MM.1S (cell line): ENCODE measurements around the gene CENPB.
A peak's percentile ranks its signal among the peaks of the same experiment; 100 is the strongest.

Source experiments
- DNase-seq: peaks from one replicate; pipeline ENCODE4 v3.0.0-alpha.2; 2015
- H2AFZ ChIP-seq: fragments of 300-600 bp; sonication (generic); 2 replicates; pipeline ENCODE4 v1.6.0; 2016; ENCODE audit warnings: antibody characterized with exemption, low read length
- H3F3A ChIP-seq: fragments of 300-600 bp; sonication (generic); 2 replicates; pipeline ENCODE4 v1.6.1; 2016; ENCODE audit warnings: mild to moderate bottlenecking, antibody characterized with exemption, low read length, moderate library complexity, mixed read lengths; ENCODE audit not compliant: insufficient read depth
- H3K27ac ChIP-seq: fragments of 300-600 bp; sonication (generic); 2 replicates; pipeline ENCODE4 v1.5.1; 2016; ENCODE audit warnings: mild to moderate bottlenecking, low read length
- H3K27me3 ChIP-seq: fragments of 300-600 bp; sonication (generic); replicated peaks from 2 replicates; pipeline ENCODE4 v1.6.0; 2016; ENCODE audit warnings: low read length; ENCODE audit not compliant: insufficient read depth
- H3K36me3 ChIP-seq: fragments of 300-600 bp; sonication (generic); replicated peaks from 2 replicates; pipeline ENCODE4 v1.6.1; 2016; ENCODE audit warnings: mild to moderate bottlenecking, low read length, mixed read lengths; ENCODE audit not compliant: insufficient read depth
- H3K4me1 ChIP-seq: fragments of 300-600 bp; sonication (generic); 2 replicates; pipeline ENCODE4 v1.6.1; 2016; ENCODE audit warnings: low read length, mixed read lengths
- H3K4me2 ChIP-seq: fragments of 300-600 bp; sonication (generic); 2 replicates; pipeline ENCODE4 v1.6.0; 2016; ENCODE audit warnings: low read depth, low read length
- H3K4me3 ChIP-seq: fragments of 300-600 bp; sonication (generic); 2 replicates; pipeline ENCODE4 v1.5.1; 2016; ENCODE audit warnings: low read length, mixed read lengths
- H3K79me2 ChIP-seq: fragments of 300-600 bp; sonication (generic); 2 replicates; pipeline ENCODE4 v1.6.1; 2016; ENCODE audit warnings: mixed run types, low read length, mixed read lengths
- H3K9ac ChIP-seq: fragments of 300-600 bp; sonication (generic); 2 replicates; pipeline ENCODE4 v1.6.1; 2016; ENCODE audit warnings: low read length, mixed read lengths
- H3K9me2 ChIP-seq: fragments of 300-600 bp; sonication (generic); replicated peaks from 2 replicates; pipeline ENCODE4 v1.6.1; 2016; ENCODE audit warnings: mild to moderate bottlenecking, low read length, mixed read lengths; ENCODE audit not compliant: insufficient read depth
- H3K9me3 ChIP-seq: fragments of 300-600 bp; sonication (generic); replicated peaks from 2 replicates; pipeline ENCODE4 v1.6.1; 2016; ENCODE audit warnings: mild to moderate bottlenecking, low read length, mixed read lengths; ENCODE audit not compliant: insufficient read depth
- H4K20me1 ChIP-seq: fragments of 300-600 bp; sonication (generic); 2 replicates; pipeline ENCODE4 v1.6.1; 2016; ENCODE audit warnings: mild to moderate bottlenecking, low read length, moderate library complexity, mixed read lengths; ENCODE audit not compliant: insufficient read depth
- EZH2 ChIP-seq: fragments of 300-600 bp; sonication (generic); optimal IDR thresholded peaks from 2 replicates; pipeline ENCODE3; 2017; ENCODE audit warnings: low read depth, mild to moderate bottlenecking, antibody characterized with exemption, low read length, mixed read lengths
- EZH2phosphoT487 ChIP-seq: fragments of 300-600 bp; sonication (generic); IDR thresholded peaks from 2 replicates; pipeline ENCODE4 v1.6.1; 2018; ENCODE audit warnings: antibody characterized with exemption, low read length
- TF ChIP-seq, protein P1 (sequence below): fragments of 300-600 bp; sonication (generic); IDR thresholded peaks from 2 replicates; pipeline ENCODE4 v1.5.1; 2016; ENCODE audit warnings: antibody characterized with exemption, low read length, mixed read lengths

The CENPB gene

DNA sequence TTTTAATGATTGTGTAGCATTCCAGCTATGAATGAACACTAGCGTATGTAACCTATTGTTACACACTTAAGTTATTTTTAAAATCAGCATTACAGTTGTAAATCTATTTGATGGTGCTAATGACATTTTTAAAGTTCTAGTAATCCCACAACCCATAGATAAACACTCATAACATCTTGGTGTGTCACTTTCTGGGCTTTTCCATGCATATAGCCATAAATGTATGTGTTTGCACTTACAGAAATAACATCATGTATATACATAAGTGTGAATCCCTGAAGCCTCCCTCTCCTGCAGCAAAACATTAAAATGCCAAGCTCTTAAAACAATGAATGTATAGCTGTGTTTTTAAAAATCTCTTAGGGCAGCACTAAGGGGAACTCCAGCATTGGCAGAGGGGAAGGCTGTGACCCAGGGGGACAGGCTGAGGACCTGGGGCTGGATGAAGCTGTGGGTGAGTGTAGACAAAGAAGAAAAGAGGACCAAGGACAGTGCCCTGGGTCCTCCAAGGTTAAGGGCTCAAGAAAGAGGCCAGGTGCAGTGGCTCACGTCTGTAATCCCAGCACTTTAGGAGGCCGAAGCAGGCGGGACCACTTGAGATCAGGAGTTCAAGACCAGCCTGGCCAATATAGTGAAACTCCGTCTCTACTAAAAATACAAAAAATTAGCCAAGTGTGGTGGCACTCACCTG is 929 bp upstream of the CENPB start:
- TF ChIP-seq EZH2, result no peak
- TF ChIP-seq EZH2phosphoT487, result no peak
- TF ChIP-seq, protein P1, sequence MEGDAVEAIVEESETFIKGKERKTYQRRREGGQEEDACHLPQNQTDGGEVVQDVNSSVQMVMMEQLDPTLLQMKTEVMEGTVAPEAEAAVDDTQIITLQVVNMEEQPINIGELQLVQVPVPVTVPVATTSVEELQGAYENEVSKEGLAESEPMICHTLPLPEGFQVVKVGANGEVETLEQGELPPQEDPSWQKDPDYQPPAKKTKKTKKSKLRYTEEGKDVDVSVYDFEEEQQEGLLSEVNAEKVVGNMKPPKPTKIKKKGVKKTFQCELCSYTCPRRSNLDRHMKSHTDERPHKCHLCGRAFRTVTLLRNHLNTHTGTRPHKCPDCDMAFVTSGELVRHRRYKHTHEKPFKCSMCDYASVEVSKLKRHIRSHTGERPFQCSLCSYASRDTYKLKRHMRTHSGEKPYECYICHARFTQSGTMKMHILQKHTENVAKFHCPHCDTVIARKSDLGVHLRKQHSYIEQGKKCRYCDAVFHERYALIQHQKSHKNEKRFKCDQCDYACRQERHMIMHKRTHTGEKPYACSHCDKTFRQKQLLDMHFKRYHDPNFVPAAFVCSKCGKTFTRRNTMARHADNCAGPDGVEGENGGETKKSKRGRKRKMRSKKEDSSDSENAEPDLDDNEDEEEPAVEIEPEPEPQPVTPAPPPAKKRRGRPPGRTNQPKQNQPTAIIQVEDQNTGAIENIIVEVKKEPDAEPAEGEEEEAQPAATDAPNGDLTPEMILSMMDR, result no peak
- H2AFZ ChIP-seq, result peak overlapping the region; percentile 58
- no peaks in the 10 kb centered on the region for H3K27me3 ChIP-seq
- peaks cover 2% of the 10 kb centered on the region for H3F3A ChIP-seq
- H3K9me2 ChIP-seq, result no peaks in the 10 kb centered on the region
- peak overlapping the region; percentile 49 for H3K4me3 ChIP-seq
- H3K9me3 ChIP-seq, result no peaks in the 10 kb centered on the region
- H3K36me3 ChIP-seq, result no peaks in the 10 kb centered on the region
- H3K4me1 ChIP-seq, result peaks cover 4% of the 10 kb centered on the region
- peak overlapping the region; percentile 25; the same call in 1 of the 2 replicates for H3K9ac ChIP-seq
- peaks cover 8% of the 10 kb centered on the region; the same call in 1 of the 2 replicates for H3K79me2 ChIP-seq
- H3K4me2 ChIP-seq, result peak overlapping the region; percentile 74
- DNase-seq, result no peak
- no peaks in the 10 kb centered on the region for H4K20me1 ChIP-seq
- no peak overlapping the region for H3K27ac ChIP-seq

DNA sequence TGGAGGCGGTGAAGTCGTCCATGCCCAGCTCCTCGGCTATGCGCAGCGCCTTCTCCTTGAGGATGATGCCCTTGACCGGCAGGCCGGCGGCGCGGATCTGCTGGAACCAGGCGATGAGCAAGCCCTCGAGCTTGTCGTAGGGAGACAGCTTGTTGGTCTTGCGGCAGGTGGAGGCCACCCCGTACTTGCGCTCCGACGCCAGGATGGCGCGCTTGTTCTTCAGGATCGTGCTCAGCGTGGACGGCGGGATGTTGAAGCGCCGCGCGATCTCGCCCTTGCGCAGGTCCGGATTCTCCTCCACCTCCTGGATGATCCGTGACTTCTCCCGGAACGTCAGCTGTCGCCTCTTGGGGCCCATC is 435 bp downstream of the CENPB start:
- Histone ChIP-seq H3K4me1 (peaks cover 4% of the 10 kb centered on the region), H3K27me3 (no peaks in the 10 kb centered on the region), H4K20me1 (no peaks in the 10 kb centered on the region), H3F3A (peaks cover 10% of the 10 kb centered on the region), H3K79me2 (peaks cover 8% of the 10 kb centered on the region; the same call in 1 of the 2 replicates), H3K4me2 (peak overlapping the region; percentile 66), H3K27ac (no peak overlapping the region), H2AFZ (no peak overlapping the region), H3K36me3 (no peaks in the 10 kb centered on the region), H3K9me3 (no peaks in the 10 kb centered on the region), H3K4me3 (peak overlapping the region; percentile 54; the same call in 1 of the 2 replicates), H3K9ac (no peak overlapping the region), H3K9me2 (no peaks in the 10 kb centered on the region)
- DNase-seq, result no peak
- TF ChIP-seq EZH2phosphoT487, result no peak
- TF ChIP-seq, protein P1, result no peak
- no peak for TF ChIP-seq EZH2

DNA sequence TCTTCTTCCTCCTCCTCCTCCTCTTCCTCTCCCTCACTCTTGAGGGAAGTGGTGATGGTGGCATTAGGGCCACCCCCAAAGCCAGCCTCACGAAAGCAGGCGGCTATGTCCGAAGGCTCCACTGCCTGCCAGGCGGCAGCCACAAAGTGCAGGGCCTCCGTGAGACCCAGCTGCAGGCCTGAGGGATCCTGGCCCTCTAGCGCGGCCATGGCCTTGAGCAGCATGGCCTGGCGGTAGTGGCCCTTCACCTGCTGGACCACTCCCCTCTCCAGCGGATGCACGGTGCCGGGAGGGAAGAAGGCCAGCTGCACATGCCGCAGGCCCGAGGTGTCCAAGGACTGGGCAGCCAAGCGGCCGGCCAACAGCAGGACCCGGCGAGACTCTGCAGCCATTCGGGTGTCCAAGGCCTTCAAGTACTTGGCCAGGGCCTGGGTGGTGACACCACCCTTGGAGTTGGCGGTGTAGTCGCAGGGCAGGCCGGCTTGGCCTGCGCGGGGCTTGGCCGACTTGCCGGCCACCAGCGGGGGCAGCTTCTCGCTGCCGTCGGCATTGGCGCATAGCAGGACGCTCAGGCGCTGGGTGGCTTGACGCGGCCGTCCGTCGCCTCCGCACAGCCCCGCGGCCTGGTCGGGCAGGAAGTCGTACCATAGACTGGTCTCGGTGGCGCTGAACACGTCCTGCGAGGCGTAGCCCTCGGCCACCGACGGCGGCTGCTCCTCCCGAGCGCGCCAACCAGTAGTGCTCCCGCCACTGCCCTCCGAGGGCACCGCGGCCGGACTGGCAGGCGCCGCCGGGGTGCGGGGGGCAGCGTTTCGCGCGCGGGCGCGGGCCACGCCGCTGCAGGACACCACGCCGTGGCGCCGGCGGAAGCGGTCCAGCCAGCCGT is 1.1 kb downstream of the CENPB start:
- H3K4me1 ChIP-seq, result peaks cover 9% of the 10 kb centered on the region
- no peaks in the 10 kb centered on the region for H3K27me3 ChIP-seq
- DNase-seq, result no peak
- H3K27ac ChIP-seq, result no peak overlapping the region
- no peak overlapping the region for H3K9ac ChIP-seq
- no peaks in the 10 kb centered on the region for H3K36me3 ChIP-seq
- no peak overlapping the region for H2AFZ ChIP-seq
- no peaks in the 10 kb centered on the region for H3K9me2 ChIP-seq
- H3K79me2 ChIP-seq, result peaks cover 8% of the 10 kb centered on the region; the same call in 1 of the 2 replicates
- TF ChIP-seq EZH2phosphoT487, result no peak
- TF ChIP-seq EZH2, result no peak
- TF ChIP-seq, protein P1, result no peak
- no peaks in the 10 kb centered on the region for H4K20me1 ChIP-seq
- peaks cover 10% of the 10 kb centered on the region for H3F3A ChIP-seq
- no peaks in the 10 kb centered on the region for H3K9me3 ChIP-seq
- H3K4me3 ChIP-seq, result no peak overlapping the region; the same call in 1 of the 2 replicates
- H3K4me2 ChIP-seq, result peak overlapping the region; percentile 66; the same call in 1 of the 2 replicates
